ENCODE data around the gene HDAC5.

Gene HDAC5

GRCh38 chr17:44077595-44077909 lies 45.9 kb downstream of the HDAC5 start:
- Histone ChIP-seq H3K9me3 (ENCODE audit: low read length) (no peaks in the 10 kb centered on the region), H3K36me3 (ENCODE audit: insufficient read depth, low read length) (peaks cover 27% of the 10 kb centered on the region), H3K27me3 (ENCODE audit: insufficient read depth, low read length) (no peaks in the 10 kb centered on the region), H3K9ac (ENCODE audit: low read length) (no peak overlapping the region), H2AFZ (ENCODE audit: low read length) (no peak overlapping the region), H3K9me2 (ENCODE audit: low read depth, low read length) (no peaks in the 10 kb centered on the region), H3K4me2 (ENCODE audit: low read length) (no peak overlapping the region), H3F3A (ENCODE audit: insufficient read depth, low read length) (no peaks in the 10 kb centered on the region), H3K4me1 (ENCODE audit: insufficient read depth, low read length, severe bottlenecking) (no peaks in the 10 kb centered on the region), H3K4me3 (ENCODE audit: low read depth, low read length, poor library complexity, severe bottlenecking) (no peak overlapping the region), H3K27ac (ENCODE audit: low read depth, low read length, poor library complexity, severe bottlenecking) (no peak overlapping the region), H4K20me1 (ENCODE audit: insufficient read depth, low read length) (no peaks in the 10 kb centered on the region), H3K79me2 (ENCODE audit: insufficient read depth, low read length) (no peaks in the 10 kb centered on the region)
- TF ChIP-seq CTCF (IDR thresholded peaks at IDR 0.05; ENCODE audit: low read length) (no peak), EZH2 (IDR thresholded peaks at IDR 0.05; ENCODE audit: borderline replicate concordance, low read length) (no peak)

GRCh38 chr17:44076716-44077594 lies 46.5 kb downstream of the HDAC5 start:
- Histone ChIP-seq H3K36me3 (ENCODE audit: insufficient read depth, low read length) (peaks cover 27% of the 10 kb centered on the region), H3K9ac (ENCODE audit: low read length) (no peak overlapping the region), H4K20me1 (ENCODE audit: insufficient read depth, low read length) (no peaks in the 10 kb centered on the region), H3K4me2 (ENCODE audit: low read length) (no peak overlapping the region), H3K4me3 (ENCODE audit: low read depth, low read length, poor library complexity, severe bottlenecking) (no peak overlapping the region), H3F3A (ENCODE audit: insufficient read depth, low read length) (no peaks in the 10 kb centered on the region), H3K4me1 (ENCODE audit: insufficient read depth, low read length, severe bottlenecking) (peaks cover under 1% of the 10 kb centered on the region), H2AFZ (ENCODE audit: low read length) (no peak overlapping the region), H3K79me2 (ENCODE audit: insufficient read depth, low read length) (no peaks in the 10 kb centered on the region), H3K27ac (ENCODE audit: low read depth, low read length, poor library complexity, severe bottlenecking) (no peak overlapping the region), H3K9me2 (ENCODE audit: low read depth, low read length) (no peaks in the 10 kb centered on the region), H3K27me3 (ENCODE audit: insufficient read depth, low read length) (no peaks in the 10 kb centered on the region), H3K9me3 (ENCODE audit: low read length) (no peaks in the 10 kb centered on the region)
- TF ChIP-seq CTCF (IDR thresholded peaks at IDR 0.05; ENCODE audit: low read length) (no peak), EZH2 (IDR thresholded peaks at IDR 0.05; ENCODE audit: borderline replicate concordance, low read length) (no peak)

- H3K36me3 ChIP-seq (ENCODE audit: insufficient read depth, low read length), result peaks cover 27% of the 10 kb centered on the region
- no peaks in the 10 kb centered on the region for H3K79me2 ChIP-seq (ENCODE audit: insufficient read depth, low read length)
- H3K9ac ChIP-seq (ENCODE audit: low read length), result no peak overlapping the region
- H3K4me2 ChIP-seq (ENCODE audit: low read length), result no peak overlapping the region
- no peak overlapping the region for H3K27ac ChIP-seq (ENCODE audit: low read depth, low read length, poor library complexity, severe bottlenecking)
- no peak overlapping the region for H2AFZ ChIP-seq (ENCODE audit: low read length)
- no peaks in the 10 kb centered on the region for H4K20me1 ChIP-seq (ENCODE audit: insufficient read depth, low read length)
- no peak overlapping the region for H3K4me3 ChIP-seq (ENCODE audit: low read depth, low read length, poor library complexity, severe bottlenecking)
- H3K9me3 ChIP-seq (ENCODE audit: low read length), result no peaks in the 10 kb centered on the region
- no peaks in the 10 kb centered on the region for H3F3A ChIP-seq (ENCODE audit: insufficient read depth, low read length)
- H3K27me3 ChIP-seq (ENCODE audit: insufficient read depth, low read length), result no peaks in the 10 kb centered on the region
- H3K9me2 ChIP-seq (ENCODE audit: low read depth, low read length), result no peaks in the 10 kb centered on the region
- peaks cover 13% of the 10 kb centered on the region for H3K4me1 ChIP-seq (ENCODE audit: insufficient read depth, low read length, severe bottlenecking)
- no peak for TF ChIP-seq CTCF (IDR thresholded peaks at IDR 0.05; ENCODE audit: low read length)
- TF ChIP-seq EZH2 (IDR thresholded peaks at IDR 0.05; ENCODE audit: borderline replicate concordance, low read length), result no peak
Observed at GRCh38 chr17:44075598-44076293, 47.7 kb downstream of the HDAC5 start.

All from OCI-LY1 (cell line).